HFFc6 (cell line): ENCODE data around the gene LYZL2. TPM values are rescaled to one million over a fixed set of nuclear protein-coding genes. Genes with fewer than 3 reads are reported as not detected.

Experiments
- DNase-seq: peaks from one replicate; pipeline ENCODE4 v3.0.0-alpha.2; 2018
- H3K27ac Mint-ChIP-seq: 2 replicates; pipeline ENCODE4 v1.8.0; 2020; ENCODE audit warnings: mild to moderate bottlenecking, mixed read lengths
- H3K27me3 Mint-ChIP-seq: 2 replicates; pipeline ENCODE4 v1.8.0; 2021; ENCODE audit warnings: mild to moderate bottlenecking, moderate library complexity, mixed read lengths; ENCODE audit not compliant: insufficient read depth
- H3K36me3 Mint-ChIP-seq: 2 replicates; pipeline ENCODE4 v1.8.0; 2021; ENCODE audit warnings: low read depth, mixed read lengths
- H3K4me1 Mint-ChIP-seq: 2 replicates; pipeline ENCODE4 v1.8.0; 2020; ENCODE audit warnings: low read depth, mixed read lengths
- H3K4me3 Mint-ChIP-seq: 2 replicates; pipeline ENCODE4 v1.8.0; 2020; ENCODE audit warnings: mild to moderate bottlenecking, moderate library complexity, mixed read lengths
- H3K9me3 Mint-ChIP-seq: 2 replicates; pipeline ENCODE4 v1.8.0; 2020; ENCODE audit warnings: mild to moderate bottlenecking, mixed read lengths
- CTCF ChIP-seq: fragments of 200-600 bp; sonication (generic); IDR thresholded peaks from 2 replicates; pipeline ENCODE4 v1.5.0; 2021; ENCODE audit warnings: antibody characterized with exemption, mild to moderate bottlenecking
- total RNA-seq, 6 experiments: library from RNA; stranded (reverse); fragmentation: NEBNext Ultra II Directional; extraction: Animal tissue kit (Norgen Biotek cat#: 25700); gene quantifications; 2 replicates in 1 of 6; 3 replicates in 5 of 6; pipeline ENCODE4 v1.2.3, GENCODE V29; 2021

LYZL2 gene
- total RNA-seq, 6 experiments from 2014 or later: not detected

- no peaks in the 10 kb centered on the region for H3K9me3 Mint-ChIP-seq
Measured at GRCh38 chr10:30579574-30579973, 50.0 kb downstream of the LYZL2 start.

GRCh38 chr10:30577048-30577447, 52.5 kb downstream of the LYZL2 start:
- no peaks in the 10 kb centered on the region for H3K4me1 Mint-ChIP-seq
- H3K9me3 Mint-ChIP-seq: no peaks in the 10 kb centered on the region
- no peak overlapping the region for H3K4me3 Mint-ChIP-seq

More at GRCh38 chr10:30579574-30579973, 50.0 kb downstream of the LYZL2 start:
- Mint-ChIP-seq H3K27me3 (peaks cover 15% of the 10 kb centered on the region), H3K4me1 (peaks cover 8% of the 10 kb centered on the region), H3K27ac (no peak overlapping the region), H3K4me3 (no peak overlapping the region), H3K36me3 (no peaks in the 10 kb centered on the region)
- no peak for DNase-seq
- TF ChIP-seq CTCF: no peak

GRCh38 chr10:30576641-30577040, 52.9 kb downstream of the LYZL2 start:
- H3K4me3 Mint-ChIP-seq: no peak overlapping the region
- no peak for DNase-seq
- H3K36me3 Mint-ChIP-seq: no peaks in the 10 kb centered on the region
- H3K27me3 Mint-ChIP-seq: peaks cover 33% of the 10 kb centered on the region
- no peaks in the 10 kb centered on the region for H3K9me3 Mint-ChIP-seq
- TF ChIP-seq CTCF: no peak
- no peak overlapping the region for H3K27ac Mint-ChIP-seq
- H3K4me1 Mint-ChIP-seq: no peaks in the 10 kb centered on the region

More at GRCh38 chr10:30577048-30577447, 52.5 kb downstream of the LYZL2 start:
- H3K27me3 Mint-ChIP-seq: peaks cover 29% of the 10 kb centered on the region
- DNase-seq: no peak
- no peak overlapping the region for H3K27ac Mint-ChIP-seq
- H3K36me3 Mint-ChIP-seq: no peaks in the 10 kb centered on the region
- TF ChIP-seq CTCF: no peak

GRCh38 chr10:30574432-30574796, 55.1 kb downstream of the LYZL2 start:
- Mint-ChIP-seq H3K4me3 (no peak overlapping the region), H3K27me3 (peaks cover 31% of the 10 kb centered on the region), H3K27ac (no peak overlapping the region), H3K36me3 (no peaks in the 10 kb centered on the region), H3K9me3 (no peaks in the 10 kb centered on the region), H3K4me1 (no peaks in the 10 kb centered on the region)
- no peak for TF ChIP-seq CTCF
- no peak for DNase-seq

GRCh38 chr10:30573721-30574431, 55.7 kb downstream of the LYZL2 start:
- Mint-ChIP-seq H3K27ac (no peak overlapping the region), H3K36me3 (no peaks in the 10 kb centered on the region), H3K9me3 (no peaks in the 10 kb centered on the region), H3K4me1 (no peaks in the 10 kb centered on the region), H3K4me3 (no peak overlapping the region), H3K27me3 (peaks cover 30% of the 10 kb centered on the region)
- no peak for DNase-seq
- no peak for TF ChIP-seq CTCF
